SK-N-MC (cell line): ENCODE data around the gene C12orf42.

ENCODE experiments used
- EZH2 ChIP-seq: fragments of 200-600 bp; sonication (generic); IDR thresholded peaks from one replicate; pipeline ENCODE4 v1.6.1; 2017; ENCODE audit warnings: antibody characterized with exemption
- POLR2AphosphoS5 ChIP-seq: IDR thresholded peaks from 2 replicates; pipeline ENCODE4 v1.6.1; 2012; ENCODE audit warnings: mild to moderate bottlenecking, low read depth, low read length, borderline replicate concordance

GRCh38 chr12:103422328-103422727 lies 73.4 kb downstream of the C12orf42 start:
- no peak for TF ChIP-seq EZH2
- TF ChIP-seq POLR2AphosphoS5 = no peak
